NCI-H1930 (cell line): ENCODE results near the gene CHCHD4.
"Not testable (repeated sequence)": the region's sequence is repeated elsewhere in the genome, so short reads cannot be mapped to it uniquely, and the experiment has no call there.

Source experiments
- DNase-seq, 2 experiments: peaks; one replicate each; lab custom pipeline; 2025; lab: John Stamatoyannopoulos, UW

The CHCHD4 gene

DNA sequence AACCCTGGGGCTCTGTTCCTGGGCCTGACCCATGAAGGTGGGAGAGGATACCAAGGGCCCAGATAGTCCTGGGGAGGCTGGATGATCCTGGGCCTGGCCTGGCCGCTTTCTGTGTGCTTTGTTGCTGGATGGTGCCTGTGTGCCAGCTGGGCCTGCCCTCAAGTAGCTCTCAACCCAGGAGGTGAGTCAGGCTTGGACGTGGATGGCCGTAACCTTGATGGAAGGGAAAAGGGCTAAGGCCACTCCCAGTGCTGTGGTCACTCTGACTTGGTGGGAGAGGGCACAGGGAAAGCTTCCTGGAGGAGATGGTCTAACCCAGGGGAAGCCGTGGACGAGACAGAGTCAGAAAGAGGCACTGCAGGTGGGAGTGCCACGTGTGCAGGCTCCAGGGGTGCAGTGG is 9.6 kb upstream of the CHCHD4 start:
- DNase-seq = no peak

DNA sequence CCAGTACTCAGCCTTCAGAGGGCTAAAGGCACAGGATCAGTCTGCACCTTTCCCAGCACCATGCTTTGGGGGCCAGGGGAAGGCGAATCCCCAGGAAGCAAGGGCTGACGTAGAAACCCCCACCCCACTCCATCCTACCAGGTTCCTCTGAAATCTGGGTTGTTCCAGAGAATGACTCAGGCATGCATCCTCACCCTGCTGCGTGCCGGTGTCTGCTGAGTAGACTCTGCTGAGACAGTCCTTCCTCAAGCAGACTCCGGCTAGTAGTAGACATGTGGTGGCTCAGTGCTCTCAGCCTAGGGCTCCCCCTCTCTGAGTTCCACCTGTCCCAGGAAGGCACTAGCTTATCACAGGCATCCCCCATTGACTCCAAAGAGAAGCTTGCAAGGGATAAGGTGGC is 9.2 kb upstream of the CHCHD4 start:
- DNase-seq = no peak

DNA sequence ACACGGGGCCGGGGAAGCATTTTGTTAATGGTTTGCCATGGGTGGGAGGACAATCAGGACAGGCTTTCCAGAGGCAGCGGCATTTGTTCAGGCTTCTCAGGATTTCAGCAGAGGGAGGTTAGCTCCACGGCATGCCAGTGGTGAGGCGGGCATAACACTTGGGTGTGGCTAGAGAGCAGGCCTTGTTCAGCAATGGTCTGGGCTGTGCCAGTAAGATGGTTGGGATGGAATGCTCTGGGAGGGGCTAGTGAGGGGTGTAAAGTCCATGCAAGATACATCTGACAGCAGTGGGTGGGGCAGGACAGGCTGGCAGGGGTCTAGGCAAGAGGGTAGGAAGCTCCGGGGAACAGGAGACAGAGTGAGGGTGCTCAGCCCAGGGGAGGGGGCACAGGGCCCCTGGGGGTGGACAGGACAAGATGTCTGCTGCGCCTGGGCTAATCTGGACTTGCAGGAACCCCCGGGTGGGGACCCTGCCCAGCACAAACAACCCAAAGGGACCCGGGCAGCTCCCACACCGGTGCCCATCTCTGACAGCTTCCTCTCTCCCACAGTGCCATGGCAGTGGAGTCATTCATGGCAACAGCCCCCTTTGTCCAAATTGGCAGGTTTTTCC is 8.6 kb upstream of the CHCHD4 start:
- no peak for DNase-seq

DNA sequence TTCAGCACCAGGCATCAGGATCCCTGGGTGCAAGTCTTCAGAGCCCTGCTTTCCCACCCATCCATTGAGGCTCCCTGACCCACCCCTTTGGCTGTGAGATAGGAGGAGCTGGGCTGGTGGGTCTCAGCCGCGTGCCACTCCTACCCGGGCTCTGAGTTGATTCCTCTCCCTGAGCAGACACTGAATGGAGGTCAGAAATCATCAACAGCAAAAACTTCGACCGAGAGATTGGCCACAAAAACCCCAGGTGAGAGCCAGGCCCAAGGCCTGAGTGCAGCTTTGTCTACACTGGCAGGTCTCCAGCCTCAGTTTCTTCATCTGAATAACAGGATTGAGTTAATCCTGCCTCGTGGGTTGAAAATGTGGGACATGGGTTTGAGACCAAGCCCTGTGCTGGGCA is 8.0 kb upstream of the CHCHD4 start:
- DNase-seq = no peak

DNA sequence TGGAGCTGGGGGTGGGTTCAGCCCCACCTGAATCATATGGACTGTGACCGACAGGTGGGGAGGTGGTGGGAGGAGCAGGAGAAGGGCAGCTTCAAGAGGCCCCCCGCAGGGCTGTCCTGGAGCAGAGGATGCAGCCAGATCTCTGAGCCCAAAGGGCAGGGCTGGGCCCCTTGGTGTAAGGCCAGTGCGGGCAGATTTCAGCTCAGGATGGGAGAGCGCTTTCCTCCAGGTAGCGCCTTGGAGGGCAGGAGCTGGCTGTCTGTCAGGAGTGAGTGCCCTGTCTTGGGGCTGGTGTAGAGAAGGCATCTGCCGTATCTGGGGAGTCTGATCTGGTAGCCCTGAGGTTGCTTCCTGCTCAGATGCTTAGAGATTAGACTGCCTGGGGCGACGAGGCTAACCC is 7.5 kb upstream of the CHCHD4 start:
- DNase-seq = no peak

DNA sequence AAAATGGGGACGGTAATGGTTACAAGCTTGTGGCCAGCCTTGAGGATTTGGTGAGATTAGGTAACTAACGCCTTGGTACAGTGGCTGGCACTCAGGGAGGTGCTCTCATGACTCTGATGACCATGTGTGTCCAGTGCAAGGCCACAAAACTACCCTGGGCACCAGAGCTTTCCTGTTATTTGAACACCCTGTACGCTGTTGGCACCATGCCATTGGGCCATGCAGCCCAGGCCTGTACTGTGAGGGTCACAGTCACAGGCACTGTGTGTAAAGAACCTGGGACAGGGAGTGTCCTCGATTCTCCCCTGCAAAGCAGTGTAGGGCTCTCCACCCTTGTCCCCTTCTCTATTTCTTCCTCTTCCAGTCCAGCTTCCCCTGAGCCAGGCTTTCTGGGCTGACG is 6.5 kb upstream of the CHCHD4 start:
- DNase-seq = no peak

DNA sequence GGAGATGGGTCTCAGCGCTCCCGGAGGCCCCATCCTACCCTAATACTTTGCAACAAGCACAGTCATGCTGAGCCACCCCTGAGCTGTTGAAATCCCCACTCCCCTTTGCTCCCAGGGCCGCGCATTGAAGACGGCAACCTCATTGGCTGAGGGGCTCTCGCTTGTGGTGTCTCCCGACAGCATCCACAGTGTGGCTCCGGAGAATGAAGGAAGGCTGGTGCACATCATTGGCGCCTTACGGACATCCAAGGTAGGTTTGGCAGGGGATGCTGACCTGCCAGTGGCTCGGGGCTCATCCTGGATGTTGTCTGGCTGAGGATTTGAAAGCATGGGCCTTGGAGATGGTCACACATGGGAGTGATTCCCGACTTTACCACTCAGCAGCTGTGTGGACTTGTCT is 6.0 kb upstream of the CHCHD4 start:
- no peak for DNase-seq

DNA sequence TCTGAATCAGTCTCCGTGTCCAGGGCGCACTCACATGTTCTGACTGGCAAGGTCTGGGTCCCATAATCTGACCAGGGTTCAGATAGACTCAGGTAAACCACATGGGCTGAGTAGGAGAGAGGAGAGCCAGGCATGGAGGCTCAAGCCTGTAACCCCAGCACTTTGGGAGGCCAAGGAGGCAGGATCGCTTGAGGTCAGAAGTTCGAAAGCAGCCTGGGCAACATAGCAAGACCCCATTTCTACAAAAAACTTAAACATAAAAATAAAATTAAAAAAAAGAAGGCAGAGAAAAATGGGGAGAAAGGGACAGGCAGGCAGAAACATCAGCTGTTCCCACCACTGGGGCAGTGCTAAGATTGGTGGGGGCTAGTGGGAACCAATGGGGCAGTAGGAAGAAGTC is 5.6 kb upstream of the CHCHD4 start:
- DNase-seq = no peak

DNA sequence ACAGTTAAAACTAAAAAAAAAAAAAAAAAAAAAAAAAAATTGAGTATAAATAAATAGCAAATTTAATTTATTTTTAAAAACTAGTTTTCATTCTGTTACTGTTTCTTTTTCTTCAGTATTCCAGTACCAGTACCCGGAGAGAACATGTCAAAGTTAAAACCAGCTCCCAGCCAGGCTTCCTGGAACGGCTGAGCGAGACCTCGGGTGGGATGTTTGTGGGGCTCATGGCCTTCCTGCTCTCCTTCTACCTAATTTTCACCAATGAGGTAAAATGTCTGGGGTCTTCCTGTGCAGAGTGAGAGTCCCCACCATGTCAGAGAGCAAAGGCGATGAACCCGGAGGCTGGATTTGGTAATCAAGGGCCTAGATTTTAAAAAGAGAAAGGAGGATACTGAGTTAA is 4.6 kb upstream of the CHCHD4 start:
- DNase-seq = no peak

DNA sequence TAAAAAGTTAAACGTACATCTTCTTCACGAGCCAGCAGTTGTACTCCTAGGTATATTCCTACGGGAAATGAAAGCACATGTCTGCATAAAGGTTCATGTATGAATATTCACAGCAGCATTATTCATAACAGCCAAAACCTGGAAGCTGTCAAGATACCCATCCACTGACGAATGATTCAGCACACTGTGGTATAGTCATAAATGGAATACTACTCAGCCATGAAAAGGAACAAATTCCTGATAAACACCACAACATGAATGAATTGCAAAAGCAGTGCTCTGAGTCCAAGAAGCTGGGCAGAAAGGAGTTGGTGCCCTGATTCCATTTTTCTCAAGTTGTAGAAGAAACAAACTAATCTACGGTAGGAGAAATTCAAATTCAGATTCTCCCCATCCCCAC is 4.1 kb upstream of the CHCHD4 start:
- DNase-seq = no peak

DNA sequence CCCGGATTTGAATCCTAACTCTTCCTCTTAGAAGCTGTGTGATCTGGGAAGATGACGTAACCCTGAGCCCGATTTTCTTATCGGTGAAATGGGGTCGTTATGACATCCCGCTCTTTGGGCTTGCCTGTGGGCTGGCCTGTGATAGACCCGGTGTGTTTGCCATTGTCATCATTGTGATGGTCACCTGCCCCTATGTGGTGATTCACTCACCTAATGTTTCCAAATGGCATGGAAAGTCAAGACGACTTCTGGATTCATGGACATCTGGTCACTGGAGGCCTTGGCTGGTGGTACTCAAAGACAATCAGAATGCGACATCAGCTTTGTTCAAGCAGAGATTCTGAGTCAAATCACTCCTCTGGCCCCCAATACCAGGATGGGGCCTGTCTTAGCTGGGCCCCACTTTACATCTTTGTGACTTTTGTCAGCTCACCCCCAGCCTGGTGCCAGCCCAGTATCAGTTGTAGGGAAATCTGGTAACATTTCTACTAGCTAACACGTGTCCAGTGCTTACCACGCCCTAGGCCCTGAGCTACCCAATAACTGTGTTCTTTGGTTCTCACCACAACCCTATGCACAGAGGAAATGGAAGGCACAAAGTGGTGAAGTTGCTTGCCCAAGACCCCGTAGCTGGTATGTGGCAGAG is 3.0 kb upstream of the CHCHD4 start:
- no peak for DNase-seq

DNA sequence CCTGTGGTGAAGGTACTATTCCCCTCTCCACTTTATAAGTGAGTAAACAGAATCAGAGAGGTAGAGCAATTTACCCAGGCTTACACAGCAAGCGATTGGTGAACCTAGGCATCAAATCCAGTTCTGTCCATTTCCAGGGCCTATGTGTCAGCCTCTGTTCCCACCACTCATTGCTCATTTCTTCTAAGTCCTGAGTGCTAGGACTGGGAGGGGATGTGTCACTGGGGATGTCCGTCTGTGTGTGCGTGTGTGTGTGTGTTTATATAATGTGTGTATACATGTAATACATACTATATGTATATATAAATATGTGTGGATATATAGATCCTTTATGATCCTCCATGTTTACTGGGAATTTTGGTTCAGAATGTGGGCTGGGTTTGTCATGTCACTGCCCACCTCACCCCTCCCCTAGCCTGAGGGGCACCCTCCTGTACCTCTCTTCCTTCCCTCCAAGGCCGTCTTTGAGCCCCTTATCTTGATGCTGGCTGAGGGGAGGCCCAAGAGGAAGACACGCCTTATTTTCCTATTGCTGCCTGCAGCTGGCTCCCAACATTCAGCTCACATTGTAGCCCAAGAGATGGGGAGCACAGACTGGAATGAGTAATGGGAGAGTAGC is 2.3 kb upstream of the CHCHD4 start:
- no peak for DNase-seq

DNA sequence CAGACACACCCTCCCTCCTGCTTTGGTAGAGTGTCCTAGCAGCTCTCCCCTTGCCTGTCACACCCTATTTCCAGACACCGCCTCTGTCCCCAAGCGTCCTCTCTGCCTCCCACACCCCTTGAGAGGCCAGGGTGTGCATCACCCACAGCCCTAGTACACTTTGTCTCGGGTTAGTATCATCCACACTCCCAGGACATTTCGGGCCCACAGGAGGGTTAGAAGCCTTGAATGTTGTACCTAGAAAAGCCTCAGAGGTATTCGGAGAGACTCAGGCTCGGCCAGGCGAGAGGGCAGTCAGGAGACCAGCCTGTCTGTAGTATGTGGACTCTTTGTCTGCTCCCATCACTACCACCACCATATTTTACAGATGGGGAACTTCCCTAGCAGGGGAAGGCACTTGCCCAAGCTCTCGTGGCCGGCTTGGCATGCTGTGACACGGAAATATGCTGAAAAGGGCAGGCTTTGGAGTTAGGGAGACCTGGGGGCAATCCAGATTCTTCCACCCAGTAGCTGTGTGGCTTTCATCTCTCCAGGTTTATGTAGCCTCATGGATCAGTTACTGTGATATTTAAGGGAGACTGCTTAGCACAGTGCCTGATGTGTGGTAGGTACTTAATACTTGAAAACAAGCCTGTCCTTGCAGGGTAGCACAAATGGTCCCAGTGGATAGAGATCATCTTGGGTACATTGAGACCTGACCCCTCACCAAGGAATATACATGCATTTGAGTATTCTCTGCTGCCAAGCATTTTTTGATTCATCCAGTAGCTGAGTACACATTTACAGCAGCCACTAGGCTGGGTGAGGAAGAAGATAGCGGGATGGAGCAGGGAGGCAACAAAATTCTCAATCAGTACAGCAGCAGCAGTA is 1.6 kb upstream of the CHCHD4 start:
- no peak for DNase-seq

DNA sequence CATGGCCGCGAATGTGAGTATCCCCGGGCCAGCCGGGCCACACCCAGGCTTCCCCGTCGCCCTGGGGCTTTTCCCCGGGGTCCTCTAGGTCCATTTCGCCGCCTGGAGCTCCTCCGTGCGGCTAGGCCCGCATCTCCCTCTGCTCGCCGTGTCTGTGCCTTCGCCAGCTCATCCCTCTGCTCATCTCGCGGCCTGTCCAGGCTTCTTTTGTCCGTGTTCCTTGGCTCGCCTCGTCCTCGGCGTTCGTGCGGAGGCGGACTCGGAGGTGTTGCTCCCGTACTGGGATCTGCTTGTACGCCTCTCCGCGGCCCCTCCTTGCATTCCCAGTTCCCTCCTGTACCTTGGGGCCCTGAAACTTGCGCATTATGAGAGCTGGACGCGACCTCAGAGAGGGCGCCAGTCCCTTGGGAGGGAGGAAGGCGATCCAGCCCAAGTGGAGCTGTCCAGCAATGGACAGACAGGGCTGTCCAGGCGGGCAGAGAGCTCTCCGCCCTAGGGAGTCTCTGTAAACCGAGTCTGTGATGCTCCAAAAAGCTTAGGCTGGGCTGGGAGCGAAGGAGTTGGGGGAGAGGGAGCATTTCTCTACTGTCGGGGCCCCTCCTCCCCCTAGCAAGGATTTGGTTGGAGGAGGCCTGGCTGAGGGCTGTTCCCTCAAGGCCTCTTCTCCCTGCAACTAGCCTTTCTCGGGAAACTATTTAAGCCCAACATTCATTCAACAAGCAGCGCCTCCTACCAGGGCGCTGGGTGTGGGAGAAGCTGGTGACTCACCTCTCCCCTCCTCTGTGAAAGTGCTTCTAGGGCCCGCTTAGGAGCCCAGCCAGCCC is 735 bp upstream of the CHCHD4 start:
- peak; percentile 1 to 11 for DNase-seq

DNA sequence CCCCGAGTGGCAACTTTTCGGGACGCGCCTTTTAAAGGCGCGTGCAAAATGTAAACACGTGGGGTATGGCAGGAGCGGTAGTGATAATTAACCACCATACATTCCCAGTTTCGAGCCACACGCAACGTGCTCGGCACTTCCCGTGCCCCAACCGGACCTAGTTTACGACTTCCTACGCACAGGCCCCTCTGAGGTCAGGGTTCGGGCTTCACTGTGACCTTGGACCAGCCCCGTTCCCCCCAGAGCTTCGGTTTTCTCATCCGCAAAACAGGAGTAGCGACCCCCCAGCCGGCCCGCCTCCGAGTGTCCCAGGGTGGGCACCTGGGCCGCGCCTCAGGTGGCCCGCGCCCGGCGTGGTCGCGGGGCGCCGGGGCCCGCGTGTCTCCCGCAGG is 451 bp downstream of the CHCHD4 start:
- DNase-seq = no peak

DNA sequence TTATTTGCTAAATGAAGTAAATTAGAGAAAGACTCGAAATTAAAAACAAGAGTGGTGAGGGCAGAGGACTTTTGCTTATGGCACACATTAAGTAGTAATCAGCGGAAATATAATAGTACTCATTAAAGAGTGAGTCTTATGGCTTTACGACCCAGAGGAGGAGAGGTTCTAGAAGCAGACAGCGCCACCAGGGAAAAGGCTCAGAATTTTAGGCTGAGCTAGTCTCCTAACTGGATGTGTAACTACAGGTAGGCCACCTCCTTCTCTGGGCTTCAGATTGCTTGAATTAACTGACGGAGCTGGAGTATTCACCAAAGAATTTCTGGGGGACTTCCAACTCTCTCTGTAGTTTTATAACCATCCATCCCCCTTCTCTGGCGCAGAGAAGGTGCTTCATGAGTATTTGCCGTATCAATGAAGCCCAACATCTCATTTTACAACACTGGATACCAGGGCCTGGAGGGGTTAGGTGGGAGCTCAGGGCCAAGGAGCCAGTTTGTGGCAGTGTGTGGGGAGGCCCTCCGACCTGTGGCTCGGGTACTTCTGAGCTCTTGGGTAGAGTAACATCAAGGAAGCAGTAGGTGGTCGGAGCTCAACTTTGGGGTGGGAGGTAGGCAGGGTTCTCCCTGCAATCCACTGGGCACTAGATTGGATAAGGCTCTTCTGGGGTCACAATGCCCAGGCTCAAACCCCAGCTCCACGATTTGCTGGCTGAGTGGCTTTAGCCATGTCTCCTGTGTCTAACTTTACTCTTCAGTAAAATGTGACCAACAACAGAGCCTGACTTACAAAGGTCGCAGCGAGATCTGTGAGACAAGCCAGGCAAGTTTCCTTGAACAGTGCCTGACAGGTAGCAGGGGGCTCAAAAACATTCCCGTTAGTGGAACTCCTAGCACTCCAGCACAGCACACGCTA is 1.1 kb downstream of the CHCHD4 start:
- no peak for DNase-seq

DNA sequence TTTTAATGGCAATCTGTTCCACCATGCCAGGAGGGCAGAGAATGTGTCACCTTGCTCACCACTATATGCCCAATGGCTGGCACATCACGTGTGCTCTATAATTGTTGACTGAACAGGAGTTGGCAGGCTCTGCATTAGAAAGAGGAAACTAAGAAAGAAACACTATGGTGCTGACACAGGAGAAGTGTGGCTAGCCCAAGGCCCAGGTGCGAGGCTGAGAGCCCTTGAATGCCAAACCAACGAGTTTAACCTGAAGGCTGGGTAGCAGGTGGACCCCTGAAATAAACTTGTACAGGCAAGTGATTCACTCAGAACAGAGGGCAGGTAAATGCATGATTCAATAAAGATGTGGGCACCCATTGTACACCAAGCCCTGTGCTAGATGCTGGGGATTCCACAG is 2.4 kb downstream of the CHCHD4 start:
- DNase-seq = no peak

DNA sequence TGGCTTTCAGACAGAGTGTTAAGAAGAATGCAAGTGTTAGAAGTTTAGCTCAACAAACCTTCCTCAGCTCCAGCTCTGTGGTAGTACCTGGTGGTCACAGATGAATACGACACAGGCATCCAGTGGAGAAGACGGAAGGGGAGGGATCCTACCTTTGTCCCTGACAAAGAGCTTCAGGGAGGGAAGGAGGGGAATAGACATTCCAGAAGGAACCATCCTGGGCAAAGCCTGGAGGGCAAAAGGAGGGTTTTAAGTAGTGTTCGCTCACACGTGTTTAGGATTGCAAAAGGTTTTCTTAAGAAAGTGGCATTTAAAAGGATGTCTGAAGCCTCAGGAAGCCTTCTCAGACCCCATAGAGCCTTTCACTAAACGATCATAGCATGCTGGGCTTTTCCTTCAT is 2.8 kb downstream of the CHCHD4 start:
- DNase-seq = no peak

DNA sequence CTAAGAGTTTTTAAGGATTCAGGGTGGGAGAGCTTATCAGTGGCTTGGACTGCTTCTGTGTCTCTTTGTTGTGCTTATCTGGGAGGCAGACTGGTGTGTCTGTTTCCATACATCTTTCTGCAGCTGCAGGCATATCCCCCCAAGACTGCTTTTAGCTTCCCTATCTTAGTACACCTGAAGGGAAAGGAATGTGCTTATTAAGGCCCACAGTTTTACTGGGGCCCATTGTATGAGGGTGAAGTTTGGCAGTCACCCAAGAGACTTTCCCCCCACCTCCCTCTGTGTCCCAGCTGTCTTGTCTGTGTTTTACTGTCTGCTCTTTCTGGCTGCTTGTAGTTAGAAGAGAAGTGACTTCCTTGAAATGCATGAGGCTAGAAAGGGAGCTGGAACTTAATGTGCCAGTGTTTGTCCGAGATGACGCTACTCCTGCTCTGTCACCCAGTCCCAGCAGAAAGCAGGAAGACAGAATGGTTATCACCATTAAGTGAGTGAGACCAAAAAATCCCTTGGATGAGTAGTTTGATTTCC is 3.7 kb downstream of the CHCHD4 start:
- DNase-seq = not testable (repeated sequence)

DNA sequence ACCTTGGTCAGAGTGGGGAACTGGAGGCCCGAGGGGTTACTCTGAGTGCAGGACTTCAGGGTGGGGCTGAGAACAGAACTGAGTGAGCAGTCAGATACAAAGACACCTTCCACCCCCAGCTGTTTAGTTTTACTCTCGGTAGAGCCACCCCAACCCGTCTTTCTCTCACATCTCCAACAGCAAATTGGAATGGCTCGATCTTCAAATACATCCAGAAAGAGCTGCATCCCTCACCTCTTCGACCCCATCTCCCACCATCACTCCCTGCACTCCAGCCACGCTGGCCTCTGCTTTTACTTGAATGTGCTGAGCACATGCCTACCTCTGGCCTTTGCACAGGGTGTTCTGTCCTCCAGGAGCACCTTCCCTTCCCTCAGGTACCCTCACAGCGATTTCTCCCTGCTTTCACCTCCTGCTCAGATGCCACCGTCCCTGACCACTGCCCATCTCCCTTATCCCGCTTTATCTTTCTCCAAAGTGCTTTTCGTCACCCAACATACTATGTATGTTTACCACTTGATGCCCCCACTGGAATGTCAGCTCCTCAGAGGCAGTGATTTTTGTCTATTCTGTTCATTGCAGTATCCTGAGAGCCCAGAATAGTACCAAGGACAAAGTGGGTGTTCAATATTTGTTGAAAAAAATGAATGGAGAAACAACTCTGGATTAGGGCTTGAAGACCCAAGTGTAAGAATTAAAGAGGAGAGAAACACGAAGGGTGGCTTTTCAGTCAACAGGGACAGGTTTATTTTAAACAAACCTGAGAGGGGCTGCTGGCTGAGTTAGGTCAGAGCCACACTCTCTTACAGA is 4.4 kb downstream of the CHCHD4 start:
- DNase-seq = no peak
